GM19193 (cell line): Measurements from ENCODE around the gene SCTR.

ENCODE experiments used
- POLR2A ChIP-seq: IDR thresholded peaks from 4 replicates; pipeline ENCODE4 v1.6.1; 2011; ENCODE audit not compliant: insufficient read depth, insufficient read length; ENCODE audit errors: extremely low read depth

The SCTR gene

GRCh38 chr2:119436993-119437772 is 87.1 kb downstream of the SCTR start:
- TF ChIP-seq POLR2A, result no peak

GRCh38 chr2:119435953-119436297 is 88.4 kb downstream of the SCTR start:
- TF ChIP-seq POLR2A, result no peak

- no peak for TF ChIP-seq POLR2A
Observed at GRCh38 chr2:119435081-119435952, 89.0 kb downstream of the SCTR start.

GRCh38 chr2:119434664-119435063 is 89.6 kb downstream of the SCTR start:
- no peak for TF ChIP-seq POLR2A

GRCh38 chr2:119433636-119434327 is 90.5 kb downstream of the SCTR start:
- TF ChIP-seq POLR2A, result no peak

GRCh38 chr2:119432851-119433522 is 91.3 kb downstream of the SCTR start:
- TF ChIP-seq POLR2A, result no peak

GRCh38 chr2:119431976-119432850 is 92.1 kb downstream of the SCTR start:
- no peak for TF ChIP-seq POLR2A

GRCh38 chr2:119431155-119431975 is 92.9 kb downstream of the SCTR start, which contains the start of gene TMEM37:
Gene TMEM37, plus strand, starts transcription at chr2:119431854. Its CDS starts 50 bp downstream, at chr2:119431904.
- TF ChIP-seq POLR2A, result peak; percentile 33

- TF ChIP-seq POLR2A, result no peak
Observed at GRCh38 chr2:119430023-119430498, 94.2 kb downstream of the SCTR start.

- TF ChIP-seq POLR2A, result no peak
Observed at GRCh38 chr2:119429225-119429981, 94.9 kb downstream of the SCTR start.

GRCh38 chr2:119428488-119429224 is 95.6 kb downstream of the SCTR start:
- no peak for TF ChIP-seq POLR2A
